Caco-2 (cell line): Measurements from ENCODE around the gene CNTNAP5. TPM values are rescaled to one million over a fixed set of nuclear protein-coding genes. Genes with fewer than 3 reads are reported as not detected.

ENCODE experiments used
- BruUV-seq: library from RNA; stranded (reverse); fragments of 400-500 nt; replicated peaks from 2 replicates; lab custom pipeline; 2021; lab: Mats Ljungman, UMichigan
- CTCF ChIA-PET: fragments of 300-600 bp; sonication (Branson Sonifier 250); formaldehyde crosslinking; loops from one replicate; lab custom pipeline; 2022; ENCODE audit warnings: antibody characterized with exemption; lab: Charles Lee
- POLR2A ChIA-PET: fragments of 300-600 bp; sonication (Branson Sonifier 250); formaldehyde crosslinking; loops from one replicate; lab custom pipeline; 2022; ENCODE audit warnings: antibody characterized with exemption; lab: Charles Lee
- DNase-seq, 2 experiments: peaks; one replicate each; pipeline versions ENCODE4 v3.0.0 to v3.0.0-alpha.2; 2020 to 2022
- H3K27me3 ChIP-seq: replicated peaks from 2 replicates; pipeline ENCODE4 v1.6.0; 2011; ENCODE audit warnings: low read length; ENCODE audit not compliant: control insufficient read depth, insufficient read depth
- H3K36me3 ChIP-seq: 2 replicates; pipeline ENCODE4 v1.5.1; 2011; ENCODE audit warnings: low read length; ENCODE audit not compliant: control insufficient read depth, insufficient read depth
- H3K4me1 ChIP-seq: fragments of 250-450 bp; sonication (Bioruptor Pico); 2 replicates; pipeline ENCODE4 v1.5.1; 2020; ENCODE audit warnings: mild to moderate bottlenecking
- H3K4me3 ChIP-seq: 2 replicates; pipeline ENCODE4 v1.5.1; 2011; ENCODE audit warnings: low read depth, mild to moderate bottlenecking, control low read depth, low read length
- H3K9me3 ChIP-seq: fragments of 250-450 bp; sonication (Bioruptor Pico); 2 replicates; pipeline ENCODE4 v1.5.1; 2020; ENCODE audit warnings: mild to moderate bottlenecking, moderate library complexity
- H3K27ac Mint-ChIP-seq: one replicate; pipeline ENCODE4 v1.8.0; 2022; ENCODE audit warnings: mixed read lengths; ENCODE audit not compliant: unreplicated experiment
- H3K27me3 Mint-ChIP-seq: one replicate; pipeline ENCODE4 v1.8.0; 2022; ENCODE audit warnings: mixed read lengths; ENCODE audit not compliant: insufficient read depth, unreplicated experiment
- H3K36me3 Mint-ChIP-seq: one replicate; pipeline ENCODE4 v1.8.0; 2022; ENCODE audit warnings: mild to moderate bottlenecking, mixed read lengths; ENCODE audit not compliant: insufficient read depth, unreplicated experiment
- H3K4me1 Mint-ChIP-seq: one replicate; pipeline ENCODE4 v1.8.0; 2022; ENCODE audit warnings: low read depth, mixed read lengths; ENCODE audit not compliant: unreplicated experiment
- H3K4me3 Mint-ChIP-seq: one replicate; pipeline ENCODE4 v1.8.0; 2022; ENCODE audit warnings: mild to moderate bottlenecking, moderate library complexity, mixed read lengths; ENCODE audit not compliant: unreplicated experiment
- H3K9me3 Mint-ChIP-seq: one replicate; pipeline ENCODE4 v1.8.0; 2022; ENCODE audit warnings: mixed read lengths; ENCODE audit not compliant: unreplicated experiment
- CTCF ChIP-seq, 2 experiments: fragments of 200-600 bp in 1 of 2; IDR thresholded peaks; 1 replicate in 1 of 2; 2 replicates in 1 of 2; pipeline versions ENCODE4 v1.5.1 to v1.8.0; 2011 to 2022; ENCODE audit warnings: antibody characterized with exemption in 1 of 2, control low read depth in 1 of 2, inconsistent platforms in 1 of 2, low read depth in 1 of 2, low read length in 1 of 2, mild to moderate bottlenecking in 1 of 2, moderate library complexity in 1 of 2; ENCODE audit not compliant: insufficient read depth in 1 of 2, severe bottlenecking in 1 of 2, unreplicated experiment in 1 of 2
- intact Hi-C: fragments of 100-400 bp; cut with micrococcal nuclease; formaldehyde crosslinking; loops from one replicate; pipeline ENCODE4 v1.10.0; 2022; ENCODE audit not compliant: unreplicated experiment
- total RNA-seq: library from RNA; stranded (reverse); gene quantifications from 2 replicates; pipeline ENCODE4 v1.2.3, GENCODE V29; 2022

Gene CNTNAP5
- total RNA-seq, 1 experiment from 2014 or later = 0.14 TPM

- Histone ChIP-seq H3K36me3 (no peaks in the 10 kb centered on the region), H3K4me1 (no peaks in the 10 kb centered on the region), H3K4me3 (no peak overlapping the region), H3K27me3 (no peaks in the 10 kb centered on the region), H3K9me3 (no peaks in the 10 kb centered on the region)
- POLR2A ChIA-PET = no interaction called here
- Mint-ChIP-seq H3K36me3 (no peaks in the 10 kb centered on the region), H3K4me3 (no peak overlapping the region), H3K9me3 (no peaks in the 10 kb centered on the region), H3K27me3 (peaks cover 3% of the 10 kb centered on the region), H3K4me1 (no peaks in the 10 kb centered on the region), H3K27ac (no peak overlapping the region)
- no peak for TF ChIP-seq CTCF (IDR thresholded peaks at IDR 0.05; ENCODE audit: insufficient read depth in 1 of 2, low read depth in 1 of 2, low read length in 1 of 2, severe bottlenecking in 1 of 2, unreplicated experiment in 1 of 2)
- no peak for DNase-seq
- CTCF ChIA-PET = no interaction called here
- intact Hi-C loops = loop anchor here (10.0 kb wide), 1 partner anchor 510 kb away; no protein-coding TSS in a partner anchor
- BruUV-seq = no TSS peak
Measured at GRCh38 chr2:124024561-124025170, 421 bp upstream of the CNTNAP5 start.

- Histone ChIP-seq H3K9me3 (no peaks in the 10 kb centered on the region), H3K36me3 (no peaks in the 10 kb centered on the region), H3K27me3 (no peaks in the 10 kb centered on the region), H3K4me1 (no peaks in the 10 kb centered on the region), H3K4me3 (no peak overlapping the region)
- H3K4me1 Mint-ChIP-seq = no peaks in the 10 kb centered on the region
- no peak overlapping the region for H3K4me3 Mint-ChIP-seq
- intact Hi-C loops = loop anchor here (10.0 kb wide), 1 partner anchor 509 kb away; no protein-coding TSS in a partner anchor
- DNase-seq = no peak
- H3K9me3 Mint-ChIP-seq = no peaks in the 10 kb centered on the region
- peaks cover 3% of the 10 kb centered on the region for H3K27me3 Mint-ChIP-seq
- POLR2A ChIA-PET = no interaction called here
- no peak overlapping the region for H3K27ac Mint-ChIP-seq
- H3K36me3 Mint-ChIP-seq = no peaks in the 10 kb centered on the region
- TF ChIP-seq CTCF (IDR thresholded peaks at IDR 0.05; ENCODE audit: insufficient read depth in 1 of 2, low read depth in 1 of 2, low read length in 1 of 2, severe bottlenecking in 1 of 2, unreplicated experiment in 1 of 2) = no peak
- BruUV-seq = no TSS peak
- CTCF ChIA-PET = interaction anchor here (0.6 kb wide), 1 partner anchor 9 kb away, joined by 3 read pairs; no protein-coding TSS in a partner anchor
Measured at GRCh38 chr2:124025891-124026434, 876 bp downstream of the CNTNAP5 start.

- Histone ChIP-seq H3K4me3 (no peak overlapping the region), H3K4me1 (no peaks in the 10 kb centered on the region), H3K27me3 (no peaks in the 10 kb centered on the region), H3K9me3 (no peaks in the 10 kb centered on the region), H3K36me3 (no peaks in the 10 kb centered on the region)
- intact Hi-C loops = loop anchor here (10.0 kb wide), 1 partner anchor 508 kb away; no protein-coding TSS in a partner anchor
- no TSS peak for BruUV-seq
- no peak overlapping the region for H3K27ac Mint-ChIP-seq
- TF ChIP-seq CTCF (IDR thresholded peaks at IDR 0.05; ENCODE audit: insufficient read depth in 1 of 2, low read depth in 1 of 2, low read length in 1 of 2, severe bottlenecking in 1 of 2, unreplicated experiment in 1 of 2) = no peak
- peaks cover 3% of the 10 kb centered on the region for H3K27me3 Mint-ChIP-seq
- ChIA-PET POLR2A (no interaction called here), CTCF (interaction anchor here (1.0 kb wide), 1 partner anchor 783 kb away, joined by 18 read pairs; no protein-coding TSS in a partner anchor)
- H3K36me3 Mint-ChIP-seq = no peaks in the 10 kb centered on the region
- H3K9me3 Mint-ChIP-seq = no peaks in the 10 kb centered on the region
- H3K4me3 Mint-ChIP-seq = no peak overlapping the region
- no peaks in the 10 kb centered on the region for H3K4me1 Mint-ChIP-seq
- no peak for DNase-seq
Measured at GRCh38 chr2:124026503-124026902, 1.4 kb downstream of the CNTNAP5 start.
